Peyer's patch (tissue), 4 donors: ENCODE results near the gene KIF12. TPM values are rescaled to one million over a fixed set of nuclear protein-coding genes. Genes with fewer than 3 reads are reported as not detected.
"Not testable (repeated sequence)": the region's sequence is repeated elsewhere in the genome, so short reads cannot be mapped to it uniquely, and the experiment has no call there.

ENCODE experiments used
- DNase-seq, 3 donors: peaks; one replicate each; pipeline ENCODE4 v3.0.0-alpha.2; 2017 to 2019
- H3K27ac ChIP-seq, 4 donors: fragments of 200-600 bp; sonication (generic); one replicate each; pipeline ENCODE4 v1.5.1; 2016 to 2019
- H3K27me3 ChIP-seq, 2 donors: fragments of 200-600 bp; sonication (generic); one replicate each; pipeline ENCODE4 v1.5.1; 2019
- H3K36me3 ChIP-seq, 3 donors: fragments of 200-600 bp; sonication (generic); one replicate each; pipeline ENCODE4 v1.5.1; 2016 to 2019
- H3K4me1 ChIP-seq, 4 donors: fragments of 200-600 bp; sonication (generic); one replicate each; pipeline ENCODE4 v1.5.1; 2016 to 2019
- H3K4me3 ChIP-seq, 4 donors: fragments of 200-600 bp; sonication (generic); 1 replicate in 3 of 4; 2 replicates in 1 of 4; pipeline ENCODE4 v1.5.1; 2016 to 2019; ENCODE audit warnings: mild to moderate bottlenecking in 1 of 4
- H3K9me3 ChIP-seq, 4 donors: fragments of 200-600 bp; sonication (generic); one replicate each; pipeline ENCODE4 v1.5.1; 2016 to 2019; ENCODE audit warnings: mild to moderate bottlenecking in 1 of 4
- POLR2A ChIP-seq, 2 donors: fragments of 450-650 bp; IDR thresholded peaks; one replicate each; pipeline ENCODE4 v1.5.1; 2017; ENCODE audit warnings: antibody characterized with exemption in 2 of 2, mild to moderate bottlenecking in 2 of 2, moderate library complexity in 2 of 2
- total RNA-seq, 4 donors: library from RNA; depleted of rRNA; stranded (reverse); fragments of >200 nt; gene quantifications; one replicate each; pipeline ENCODE4 v1.1.0, GENCODE V29; 2016
- TF ChIP-seq, protein P1 (sequence below), 6 experiments: fragments of 450-650 bp in 4 of 6; fragments of 200-600 bp in 2 of 6; sonication (generic) in 1 of 6; IDR thresholded peaks; one replicate each; pipeline ENCODE4 v1.5.1; 2017 to 2019; ENCODE audit warnings: antibody characterized with exemption in 6 of 6, mild to moderate bottlenecking in 3 of 6, moderate library complexity in 1 of 6

KIF12 gene
- total RNA-seq, 4 donors from 2014 or later = 23.6 to 85.3 (median 41.3) TPM

DNA sequence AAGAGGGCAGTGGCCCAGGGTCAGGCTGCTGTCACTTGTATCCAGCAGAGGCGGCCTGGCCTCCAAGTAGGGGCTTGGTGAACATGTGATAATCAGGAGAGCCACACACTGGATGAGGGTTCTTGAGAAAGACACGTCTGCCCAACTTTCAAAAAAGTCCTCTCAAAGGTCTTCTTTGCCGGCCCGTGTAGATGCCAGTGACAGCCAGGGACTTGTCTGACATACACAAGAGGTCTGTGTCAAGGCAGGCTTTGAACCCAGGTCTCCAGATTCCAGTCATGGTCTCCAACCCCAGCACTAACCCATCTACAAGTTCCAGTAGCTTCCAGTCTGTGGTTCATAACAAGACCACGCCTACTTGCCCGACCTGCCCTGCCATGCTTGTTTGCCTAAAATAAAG, 13.1 kb downstream of the KIF12 start:
- Histone ChIP-seq H3K4me3 (no peak overlapping the region), H3K27ac (no peak overlapping the region), H3K27me3 (no peaks in the 10 kb centered on the region), H3K36me3 (no peaks in the 10 kb centered on the region), H3K9me3 (no peaks in the 10 kb centered on the region), H3K4me1 (peaks cover 0 to 21% (median 1%) of the 10 kb centered on the region in 4 donors)
- TF ChIP-seq, protein P1, sequence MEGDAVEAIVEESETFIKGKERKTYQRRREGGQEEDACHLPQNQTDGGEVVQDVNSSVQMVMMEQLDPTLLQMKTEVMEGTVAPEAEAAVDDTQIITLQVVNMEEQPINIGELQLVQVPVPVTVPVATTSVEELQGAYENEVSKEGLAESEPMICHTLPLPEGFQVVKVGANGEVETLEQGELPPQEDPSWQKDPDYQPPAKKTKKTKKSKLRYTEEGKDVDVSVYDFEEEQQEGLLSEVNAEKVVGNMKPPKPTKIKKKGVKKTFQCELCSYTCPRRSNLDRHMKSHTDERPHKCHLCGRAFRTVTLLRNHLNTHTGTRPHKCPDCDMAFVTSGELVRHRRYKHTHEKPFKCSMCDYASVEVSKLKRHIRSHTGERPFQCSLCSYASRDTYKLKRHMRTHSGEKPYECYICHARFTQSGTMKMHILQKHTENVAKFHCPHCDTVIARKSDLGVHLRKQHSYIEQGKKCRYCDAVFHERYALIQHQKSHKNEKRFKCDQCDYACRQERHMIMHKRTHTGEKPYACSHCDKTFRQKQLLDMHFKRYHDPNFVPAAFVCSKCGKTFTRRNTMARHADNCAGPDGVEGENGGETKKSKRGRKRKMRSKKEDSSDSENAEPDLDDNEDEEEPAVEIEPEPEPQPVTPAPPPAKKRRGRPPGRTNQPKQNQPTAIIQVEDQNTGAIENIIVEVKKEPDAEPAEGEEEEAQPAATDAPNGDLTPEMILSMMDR (IDR thresholded peaks at IDR 0.05) = no peak
- no peak for TF ChIP-seq POLR2A (IDR thresholded peaks at IDR 0.05)
- DNase-seq = no peak

DNA sequence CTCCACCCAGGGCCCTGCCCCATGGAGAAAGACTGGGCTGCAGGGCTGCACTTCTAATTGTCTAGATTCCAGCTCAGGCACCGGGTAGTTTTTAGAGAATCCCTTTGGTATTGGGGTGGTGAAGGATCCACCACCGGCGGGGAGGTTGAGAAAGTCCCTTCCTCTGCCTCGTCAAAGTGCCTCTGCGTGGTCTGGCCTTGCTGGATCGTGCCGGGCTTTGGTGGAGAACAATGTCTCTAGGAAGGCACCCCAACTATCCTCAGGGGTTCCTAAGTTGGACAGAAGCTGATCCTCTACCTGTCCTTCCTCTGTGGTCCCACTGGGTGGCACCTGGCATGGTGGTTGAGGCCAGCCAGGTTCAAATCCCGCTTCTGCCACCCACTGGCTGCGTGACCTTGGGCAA, 13.7 kb downstream of the KIF12 start:
- no peak for DNase-seq
- Histone ChIP-seq H3K4me1 (peaks cover 0 to 22% (median 1%) of the 10 kb centered on the region in 4 donors), H3K27me3 (no peaks in the 10 kb centered on the region), H3K9me3 (no peaks in the 10 kb centered on the region), H3K4me3 (no peak overlapping the region), H3K36me3 (no peaks in the 10 kb centered on the region), H3K27ac (no peak overlapping the region)
- no peak for TF ChIP-seq POLR2A (IDR thresholded peaks at IDR 0.05)
- TF ChIP-seq, protein P1 (IDR thresholded peaks at IDR 0.05) = no peak

DNA sequence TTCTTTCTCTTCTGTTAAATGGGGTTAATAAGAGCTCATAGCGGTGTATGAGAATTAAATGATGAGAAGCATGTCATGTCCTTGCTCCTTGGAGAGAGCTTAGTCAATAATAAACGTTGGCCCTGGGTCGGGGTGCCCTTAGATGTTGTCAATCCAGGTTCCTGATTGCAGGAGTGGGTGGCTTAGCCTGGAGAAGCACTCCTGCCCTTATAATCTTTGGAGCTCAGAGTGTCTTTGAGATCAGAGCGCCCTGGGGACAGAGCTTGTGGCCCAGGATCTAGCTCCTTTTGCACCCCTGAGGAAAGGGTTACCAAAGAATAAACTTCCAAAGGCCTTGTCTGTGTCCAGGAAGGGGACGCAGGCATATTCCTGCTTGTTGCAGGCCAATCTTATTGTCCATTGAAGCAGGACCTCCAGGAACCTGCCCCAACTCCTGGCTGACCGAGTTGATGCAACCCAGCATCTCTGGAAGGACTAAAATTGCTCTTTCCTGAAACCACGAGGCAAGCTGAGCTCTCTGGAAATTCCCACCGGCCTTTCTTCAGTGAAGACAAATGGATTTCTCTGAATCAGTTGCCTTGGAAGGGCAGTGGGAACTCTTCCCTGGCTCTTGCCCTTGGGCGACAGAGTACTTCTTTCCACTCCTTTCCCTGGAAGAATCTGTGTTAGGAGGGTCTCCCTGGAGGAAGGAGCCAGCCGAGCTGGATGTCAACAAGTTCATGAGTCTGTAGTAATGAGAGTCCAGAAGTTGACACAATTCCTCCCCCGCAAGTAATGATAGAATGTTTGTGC, 14.6 kb downstream of the KIF12 start:
- Histone ChIP-seq H3K4me1 (peaks cover 0 to 22% (median 1%) of the 10 kb centered on the region in 4 donors), H3K27ac (no peak overlapping the region), H3K27me3 (no peaks in the 10 kb centered on the region), H3K36me3 (no peaks in the 10 kb centered on the region), H3K9me3 (no peaks in the 10 kb centered on the region), H3K4me3 (no peak overlapping the region)
- no peak for DNase-seq
- no peak for TF ChIP-seq POLR2A (IDR thresholded peaks at IDR 0.05)
- TF ChIP-seq, protein P1 (IDR thresholded peaks at IDR 0.05) = no peak

DNA sequence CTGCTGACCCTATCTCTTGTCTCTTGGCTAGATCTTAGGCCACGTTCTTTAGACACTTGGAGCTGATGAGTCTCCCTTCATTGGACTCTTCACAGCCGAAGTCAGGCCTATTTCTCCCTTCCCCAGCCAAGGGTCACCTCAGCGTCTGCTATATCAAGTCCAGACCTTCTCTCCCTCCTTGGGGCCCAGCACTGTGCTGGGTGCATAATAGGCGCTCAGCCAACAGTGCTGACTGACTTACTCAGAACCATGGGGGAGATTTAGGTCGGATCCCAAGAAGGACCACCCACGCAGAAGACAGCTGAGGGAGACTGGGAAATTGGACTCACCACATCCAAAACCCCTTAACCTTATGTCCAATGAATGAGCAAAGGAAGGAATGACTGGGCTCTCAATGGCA, 15.4 kb downstream of the KIF12 start:
- no peaks in the 10 kb centered on the region for H3K36me3 ChIP-seq
- DNase-seq = no peak
- peaks cover 0 to 22% (median 1%) of the 10 kb centered on the region in 4 donors for H3K4me1 ChIP-seq
- no peaks in the 10 kb centered on the region for H3K9me3 ChIP-seq
- no peak for TF ChIP-seq POLR2A (IDR thresholded peaks at IDR 0.05)
- TF ChIP-seq, protein P1 (IDR thresholded peaks at IDR 0.05) = no peak
- no peak overlapping the region for H3K4me3 ChIP-seq
- no peaks in the 10 kb centered on the region for H3K27me3 ChIP-seq
- H3K27ac ChIP-seq = no peak overlapping the region

DNA sequence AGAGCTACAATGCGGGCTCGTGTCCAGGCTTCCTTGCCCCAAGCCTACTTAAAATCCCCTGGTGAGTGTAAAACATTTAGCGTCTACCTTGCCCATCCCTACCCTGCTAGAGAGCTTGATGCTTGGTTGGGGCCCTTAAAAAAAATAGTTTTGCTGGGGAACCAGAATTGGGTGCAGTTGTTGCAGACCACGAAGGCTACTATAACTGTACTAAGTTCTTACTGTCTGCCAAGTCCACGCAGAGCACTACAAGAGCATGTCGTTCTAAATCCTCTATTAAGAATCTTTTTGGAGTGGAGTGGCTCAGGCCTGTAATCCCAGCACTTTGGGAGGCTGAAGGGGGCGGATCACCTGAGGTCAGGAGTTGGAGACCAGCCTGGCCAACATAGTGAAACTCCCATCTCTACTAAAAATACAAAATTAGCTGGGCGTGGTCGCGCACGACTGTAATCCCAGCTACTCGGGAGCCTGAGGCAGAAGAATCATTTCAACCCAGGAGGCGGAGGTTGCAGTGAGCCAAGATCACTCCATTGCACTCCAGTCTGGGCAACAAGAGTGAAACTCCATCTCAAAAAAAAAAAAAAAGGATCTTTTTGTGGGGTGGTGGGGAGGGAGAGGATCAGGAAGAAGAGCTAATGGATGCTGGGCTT, 16.2 kb downstream of the KIF12 start:
- H3K4me1 ChIP-seq = peaks cover 0 to 27% (median 3%) of the 10 kb centered on the region in 4 donors
- not testable (repeated sequence) for H3K27me3 ChIP-seq, H3K36me3 ChIP-seq, H3K4me3 ChIP-seq, DNase-seq, H3K9me3 ChIP-seq
- H3K27ac ChIP-seq = peak overlapping the region in 1 of 4 donors; percentile 95
